Trophoblast cell (in vitro differentiated cells and primary cell): ENCODE data around the gene FBXO42.
A peak's percentile ranks its signal among the peaks of the same experiment; 100 is the strongest.

Experiments used
- DNase-seq, 2 donors: peaks; one replicate each; pipeline ENCODE4 v3.0.0-alpha.2; 2016
- H2AFZ ChIP-seq: 2 replicates; pipeline ENCODE4 v1.6.1; 2013; ENCODE audit warnings: low read length, moderate library complexity, mild to moderate bottlenecking; ENCODE audit not compliant: insufficient read depth, poor library complexity
- H2AK5ac ChIP-seq: 2 replicates; pipeline ENCODE4 v1.6.1; 2013; ENCODE audit warnings: mild to moderate bottlenecking, low read length
- H2BK120ac ChIP-seq: 2 replicates; pipeline ENCODE4 v1.6.1; 2013; ENCODE audit warnings: low read length, mild to moderate bottlenecking, moderate library complexity; ENCODE audit not compliant: insufficient read depth, poor library complexity
- H2BK12ac ChIP-seq: 2 replicates; pipeline ENCODE4 v1.6.1; 2013; ENCODE audit warnings: mild to moderate bottlenecking, low read length, moderate library complexity
- H2BK5ac ChIP-seq: 2 replicates; pipeline ENCODE4 v1.6.1; 2013; ENCODE audit warnings: low read length, low read depth, moderate library complexity, mild to moderate bottlenecking; ENCODE audit not compliant: poor library complexity
- H3K14ac ChIP-seq: 2 replicates; pipeline ENCODE4 v1.6.1; 2013; ENCODE audit warnings: mild to moderate bottlenecking, low read length
- H3K18ac ChIP-seq: 2 replicates; pipeline ENCODE4 v1.6.1; 2013; ENCODE audit warnings: mild to moderate bottlenecking, low read length
- H3K23ac ChIP-seq: 2 replicates; pipeline ENCODE4 v1.6.1; 2013; ENCODE audit warnings: low read length
- H3K27ac ChIP-seq: 2 replicates; pipeline ENCODE4 v1.5.1; 2013; ENCODE audit warnings: low read depth, mild to moderate bottlenecking, inconsistent platforms, low read length, moderate library complexity
- H3K27me3 ChIP-seq: 2 replicates; pipeline ENCODE4 v1.6.1; 2013; ENCODE audit warnings: inconsistent platforms, mild to moderate bottlenecking, low read length, moderate library complexity; ENCODE audit not compliant: insufficient read depth
- H3K36me3 ChIP-seq, 2 experiments: 1 replicate in 1 of 2; 2 replicates in 1 of 2; pipeline ENCODE4 v1.6.1; 2013; ENCODE audit warnings: low read length in 2 of 2, mild to moderate bottlenecking in 2 of 2, moderate library complexity in 1 of 2; ENCODE audit not compliant: insufficient read depth in 2 of 2, control insufficient read depth in 1 of 2
- H3K4ac ChIP-seq: 2 replicates; pipeline ENCODE4 v1.6.1; 2013; ENCODE audit warnings: low read depth, mild to moderate bottlenecking, low read length, moderate library complexity
- H3K4me1 ChIP-seq, 2 experiments: 1 replicate in 1 of 2; 2 replicates in 1 of 2; pipeline ENCODE4 v1.6.1; 2013; ENCODE audit warnings: low read length in 2 of 2, mild to moderate bottlenecking in 2 of 2, moderate library complexity in 1 of 2; ENCODE audit not compliant: insufficient read depth in 2 of 2, control insufficient read depth in 1 of 2
- H3K4me2 ChIP-seq: 2 replicates; pipeline ENCODE4 v1.6.1; 2013; ENCODE audit warnings: inconsistent platforms, mild to moderate bottlenecking, low read length, moderate library complexity
- H3K4me3 ChIP-seq: 2 replicates; pipeline ENCODE4 v1.5.1; 2013; ENCODE audit warnings: mild to moderate bottlenecking, low read depth, low read length, inconsistent platforms
- H3K79me1 ChIP-seq: one replicate; pipeline ENCODE4 v1.6.1; 2013; ENCODE audit warnings: low read length
- H3K79me2 ChIP-seq: 2 replicates; pipeline ENCODE4 v1.6.1; 2013; ENCODE audit warnings: low read length, mild to moderate bottlenecking; ENCODE audit not compliant: control insufficient read depth, insufficient read depth, poor library complexity
- H3K9ac ChIP-seq: 2 replicates; pipeline ENCODE4 v1.6.1; 2013; ENCODE audit warnings: mild to moderate bottlenecking, low read length
- H3K9me3 ChIP-seq: 2 replicates; pipeline ENCODE4 v1.6.1; 2013; ENCODE audit warnings: low read depth, mild to moderate bottlenecking, control low read depth, inconsistent platforms, low read length; ENCODE audit not compliant: insufficient read depth
- H4K12ac ChIP-seq: 2 replicates; pipeline ENCODE4 v1.6.1; 2013; ENCODE audit warnings: low read depth, mild to moderate bottlenecking, low read length, moderate library complexity
- H4K8ac ChIP-seq: 2 replicates; pipeline ENCODE4 v1.6.1; 2013; ENCODE audit warnings: low read depth, mild to moderate bottlenecking, low read length, moderate library complexity
- H4K91ac ChIP-seq: one replicate; pipeline ENCODE4 v1.6.1; 2013; ENCODE audit warnings: low read depth, mild to moderate bottlenecking, low read length, moderate library complexity
- WGBS: extraction: QIAGEN DNeasy Blood & Tissue Kit; methylation state at CpG from one replicate; pipeline ENCODE4 v1.1.7; 2013; ENCODE audit warnings: missing lambda C conversion rate; ENCODE audit not compliant: insufficient read length, insufficient coverage; ENCODE audit errors: extremely low coverage; 5-methylcytosine and 5-hydroxymethylcytosine counted together

FBXO42 gene

DNA sequence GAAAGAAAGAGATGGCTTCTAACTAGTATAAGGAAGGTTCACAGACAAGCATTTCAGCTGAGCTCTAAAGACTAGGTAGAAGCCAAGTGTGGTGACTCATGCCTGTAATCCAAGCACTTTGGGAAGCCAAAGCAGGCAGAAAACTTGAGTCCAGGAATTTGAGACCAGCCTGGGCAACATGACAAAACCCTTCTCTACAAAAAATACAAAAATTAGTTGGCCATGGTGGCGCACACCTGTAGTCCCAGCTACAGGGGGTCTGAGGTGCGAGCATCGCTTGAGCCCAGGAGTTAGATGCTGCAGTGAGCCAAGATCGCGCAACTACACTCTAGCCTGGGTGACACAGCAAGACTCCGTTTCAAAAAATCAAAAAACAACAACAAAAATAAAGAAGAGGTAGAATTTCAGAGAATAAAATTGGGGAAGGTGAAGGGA is 27.8 kb downstream of the FBXO42 start:
- no peak overlapping the region for H3K4me2 ChIP-seq
- H3K79me2 ChIP-seq, result no peaks in the 10 kb centered on the region
- no peak overlapping the region for H2BK5ac ChIP-seq
- no peak overlapping the region for H3K9ac ChIP-seq
- H4K12ac ChIP-seq, result no peak overlapping the region
- no peaks in the 10 kb centered on the region for H3K9me3 ChIP-seq
- no peak overlapping the region for H3K23ac ChIP-seq
- H3K4ac ChIP-seq, result no peak overlapping the region
- no peak overlapping the region for H3K18ac ChIP-seq
- WGBS, result no CpG with 5 or more reads among the region's 6 CpGs
- H3K4me3 ChIP-seq, result no peak overlapping the region
- no peak overlapping the region for H2BK120ac ChIP-seq
- no peak overlapping the region for H4K91ac ChIP-seq
- peak in 1 of 2 donors; percentile 53 for DNase-seq
- H2AFZ ChIP-seq, result no peak overlapping the region
- no peak overlapping the region for H3K14ac ChIP-seq
- H3K4me1 ChIP-seq, result peaks cover 0 to 2% of the 10 kb centered on the region in 2 experiments
- H4K8ac ChIP-seq, result no peak overlapping the region
- H3K27me3 ChIP-seq, result no peaks in the 10 kb centered on the region
- H2AK5ac ChIP-seq, result no peak overlapping the region
- H2BK12ac ChIP-seq, result no peak overlapping the region
- no peaks in the 10 kb centered on the region for H3K79me1 ChIP-seq
- peaks cover 0 to 2% of the 10 kb centered on the region in 2 experiments for H3K36me3 ChIP-seq
- no peak overlapping the region for H3K27ac ChIP-seq

DNA sequence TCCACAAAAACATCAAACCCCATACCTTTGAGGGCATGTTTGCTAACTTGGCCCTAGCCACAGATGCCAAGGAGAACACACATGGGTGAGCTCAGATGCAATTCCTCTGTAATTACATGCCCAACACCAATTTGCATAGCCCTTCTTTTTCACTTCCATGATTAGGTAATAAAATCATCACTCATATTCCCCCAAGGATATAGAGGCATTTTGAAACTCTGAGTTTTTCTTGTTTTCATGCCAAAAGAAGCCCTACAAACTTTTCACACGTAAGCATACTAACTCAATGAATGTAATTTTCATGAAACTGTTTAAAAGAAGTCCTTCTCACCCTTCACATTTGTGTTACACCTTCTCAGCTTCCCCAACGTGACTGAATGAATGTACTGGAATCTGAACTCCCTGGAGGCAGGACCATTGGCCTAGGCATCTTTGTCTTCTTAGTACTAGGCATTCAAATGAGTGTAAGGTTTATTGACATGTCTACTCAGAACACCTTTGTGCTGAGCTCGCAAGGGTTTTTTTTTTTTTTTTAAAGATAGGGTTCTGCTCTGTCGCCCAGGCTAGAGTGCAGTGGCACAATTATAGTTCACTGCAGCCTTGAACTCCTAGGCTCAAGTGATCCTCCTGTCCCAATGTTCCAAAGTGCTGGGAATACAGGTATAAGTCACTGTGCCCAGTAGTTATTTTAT is 31.0 kb downstream of the FBXO42 start:
- no CpG with 5 or more reads among the region's 4 CpGs for WGBS
- Histone ChIP-seq H4K91ac (no peak overlapping the region), H3K79me2 (no peaks in the 10 kb centered on the region), H3K27ac (no peak overlapping the region), H4K8ac (no peak overlapping the region), H3K27me3 (no peaks in the 10 kb centered on the region), H4K12ac (no peak overlapping the region), H2AFZ (no peak overlapping the region), H2AK5ac (no peak overlapping the region), H3K4ac (no peak overlapping the region), H2BK120ac (no peak overlapping the region), H3K4me2 (no peak overlapping the region), H3K79me1 (no peaks in the 10 kb centered on the region), H3K14ac (no peak overlapping the region), H3K9ac (no peak overlapping the region), H3K4me3 (no peak overlapping the region), H3K23ac (no peak overlapping the region), H3K18ac (no peak overlapping the region), H3K36me3 (peaks cover 0 to 2% of the 10 kb centered on the region in 2 experiments), H3K4me1 (peaks cover 0 to 4% of the 10 kb centered on the region in 2 experiments), H2BK5ac (no peak overlapping the region), H2BK12ac (no peak overlapping the region), H3K9me3 (no peaks in the 10 kb centered on the region)
- DNase-seq, result no peak

DNA sequence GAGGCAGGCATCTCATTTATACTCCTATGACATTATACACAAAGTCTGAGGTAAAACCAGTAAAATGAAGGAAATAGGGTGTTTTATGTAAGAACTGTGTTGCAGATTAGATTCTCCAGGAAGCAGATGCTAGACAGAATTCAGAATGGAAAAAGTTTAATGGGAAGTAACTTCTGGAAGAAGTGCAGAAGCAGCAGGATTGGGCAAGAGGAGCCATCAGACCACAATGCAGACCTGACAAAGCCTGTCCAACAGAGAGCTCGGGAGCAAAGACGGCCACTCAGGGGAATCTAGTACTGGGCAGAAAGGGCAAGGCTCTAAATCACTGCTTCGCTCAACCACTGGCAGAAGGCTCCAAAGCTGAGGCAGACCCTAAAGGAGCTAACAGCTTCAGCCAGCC is 33.7 kb downstream of the FBXO42 start:
- H3K4me3 ChIP-seq, result no peak overlapping the region
- no CpG with 5 or more reads among the region's 3 CpGs for WGBS

DNA sequence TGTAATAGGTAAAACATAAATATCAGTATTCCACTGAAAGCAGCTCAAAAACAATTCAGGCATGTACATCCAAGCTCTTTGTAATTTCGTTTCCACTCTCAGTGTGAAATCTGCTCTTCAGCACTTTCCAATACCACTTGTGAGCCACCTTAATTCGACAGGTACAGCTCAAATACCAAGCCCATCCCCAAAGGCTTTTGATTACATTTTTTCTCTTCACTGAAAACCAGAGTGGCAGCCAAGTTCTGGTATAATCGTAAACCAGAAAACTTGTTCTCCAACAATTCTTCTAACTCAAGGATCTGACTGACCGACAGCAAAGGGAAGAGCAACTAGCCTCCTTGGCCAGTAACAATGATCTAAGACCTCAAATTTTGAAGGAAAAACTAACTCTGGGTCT is 36.8 kb downstream of the FBXO42 start:
- Histone ChIP-seq H2AFZ (no peak overlapping the region), H2BK12ac (no peak overlapping the region), H4K12ac (no peak overlapping the region), H3K14ac (no peak overlapping the region), H3K23ac (no peak overlapping the region), H3K4me3 (no peak overlapping the region), H3K4ac (no peak overlapping the region), H4K8ac (no peak overlapping the region), H2BK5ac (no peak overlapping the region), H3K79me1 (no peaks in the 10 kb centered on the region), H3K9ac (no peak overlapping the region), H4K91ac (no peak overlapping the region), H3K27ac (no peak overlapping the region), H2AK5ac (no peak overlapping the region), H3K4me1 (peaks cover 0 to 2% of the 10 kb centered on the region in 2 experiments), H3K36me3 (peaks cover 6 to 11% of the 10 kb centered on the region in 2 experiments), H3K79me2 (no peaks in the 10 kb centered on the region), H2BK120ac (no peak overlapping the region), H3K9me3 (no peaks in the 10 kb centered on the region), H3K4me2 (no peak overlapping the region), H3K27me3 (no peaks in the 10 kb centered on the region), H3K18ac (no peak overlapping the region)
- DNase-seq, result no peak
- no CpG with 5 or more reads among the region's 4 CpGs for WGBS

More for the DNA sequence above, 33.7 kb downstream of the FBXO42 start:
- H3K4ac ChIP-seq, result peak overlapping the region; percentile 55
- H3K18ac ChIP-seq, result no peak overlapping the region
- peaks cover 3 to 4% of the 10 kb centered on the region in 2 experiments for H3K36me3 ChIP-seq
- H3K9ac ChIP-seq, result no peak overlapping the region
- H3K4me1 ChIP-seq, result peaks cover 0 to 2% of the 10 kb centered on the region in 2 experiments
- no peak overlapping the region for H4K91ac ChIP-seq
- no peak overlapping the region for H3K23ac ChIP-seq
- no peak overlapping the region for H2BK12ac ChIP-seq
- no peaks in the 10 kb centered on the region for H3K27me3 ChIP-seq
- no peaks in the 10 kb centered on the region for H3K9me3 ChIP-seq
- H4K8ac ChIP-seq, result no peak overlapping the region
- H2AK5ac ChIP-seq, result no peak overlapping the region
- H3K4me2 ChIP-seq, result no peak overlapping the region
- H3K27ac ChIP-seq, result no peak overlapping the region
- no peak overlapping the region for H3K14ac ChIP-seq
- H3K79me1 ChIP-seq, result no peaks in the 10 kb centered on the region
- H2BK120ac ChIP-seq, result no peak overlapping the region
- H2BK5ac ChIP-seq, result no peak overlapping the region
- H4K12ac ChIP-seq, result no peak overlapping the region
- no peak overlapping the region for H2AFZ ChIP-seq
- peak in 1 of 2 donors; percentile 20 for DNase-seq
- no peaks in the 10 kb centered on the region for H3K79me2 ChIP-seq
